Endothelial cell of umbilical vein (primary cell): ENCODE measurements around the gene STN1.

Source experiments
- CTCF ChIP-seq, 2 donors: IDR thresholded peaks; 1 replicate in 1 of 2; 2 replicates in 1 of 2; pipeline ENCODE4 v1.5.1; 2011; ENCODE audit warnings: low read length in 2 of 2, mild to moderate bottlenecking in 2 of 2, moderate library complexity in 2 of 2, control low read depth in 1 of 2, inconsistent platforms in 1 of 2, low read depth in 1 of 2; ENCODE audit not compliant: insufficient read depth in 1 of 2; ENCODE audit errors: extremely low read depth in 1 of 2
- EZH2 ChIP-seq: IDR thresholded peaks from 2 replicates; pipeline ENCODE4 v1.6.1; 2012; ENCODE audit warnings: borderline replicate concordance, low read depth, mild to moderate bottlenecking, moderate library complexity, low read length, inconsistent platforms; ENCODE audit not compliant: severe bottlenecking
- JUN ChIP-seq: IDR thresholded peaks from 2 replicates; pipeline ENCODE4 v1.6.1; 2011; ENCODE audit warnings: borderline replicate concordance, low read depth; ENCODE audit not compliant: insufficient read length, insufficient read depth
- MYC ChIP-seq: IDR thresholded peaks from one replicate; pipeline ENCODE4 v1.6.1; 2011; ENCODE audit warnings: mild to moderate bottlenecking, low read depth, low read length
- POLR2A ChIP-seq: IDR thresholded peaks from 2 replicates; pipeline ENCODE4 v1.6.1; 2012; ENCODE audit warnings: low read depth, mild to moderate bottlenecking, control low read depth, low read length
- POLR2AphosphoS5 ChIP-seq: IDR thresholded peaks from 2 replicates; pipeline ENCODE4 v1.6.1; 2012; ENCODE audit warnings: low read depth, mild to moderate bottlenecking, control low read depth, low read length, moderate library complexity; ENCODE audit not compliant: insufficient read depth

GRCh38 chr10:103852189-103852711, 65.7 kb downstream of the STN1 start:
- TF ChIP-seq CTCF (IDR thresholded peaks at IDR 0.05; ENCODE audit: extremely low read depth in 1 of 2, insufficient read depth in 1 of 2, low read depth in 1 of 2, low read length in 2 of 2) (no peak), MYC (no peak), POLR2A (no peak), EZH2 (no peak), POLR2AphosphoS5 (no peak), JUN (no peak)
